Raji (cell line): ENCODE measurements around the gene ARHGAP42.

ENCODE experiments used
- POLR2A ChIP-seq: IDR thresholded peaks from 2 replicates; pipeline ENCODE4 v1.6.1; 2011; ENCODE audit warnings: low read depth, low read length, control low read depth; ENCODE audit not compliant: insufficient read depth

Gene ARHGAP42

DNA sequence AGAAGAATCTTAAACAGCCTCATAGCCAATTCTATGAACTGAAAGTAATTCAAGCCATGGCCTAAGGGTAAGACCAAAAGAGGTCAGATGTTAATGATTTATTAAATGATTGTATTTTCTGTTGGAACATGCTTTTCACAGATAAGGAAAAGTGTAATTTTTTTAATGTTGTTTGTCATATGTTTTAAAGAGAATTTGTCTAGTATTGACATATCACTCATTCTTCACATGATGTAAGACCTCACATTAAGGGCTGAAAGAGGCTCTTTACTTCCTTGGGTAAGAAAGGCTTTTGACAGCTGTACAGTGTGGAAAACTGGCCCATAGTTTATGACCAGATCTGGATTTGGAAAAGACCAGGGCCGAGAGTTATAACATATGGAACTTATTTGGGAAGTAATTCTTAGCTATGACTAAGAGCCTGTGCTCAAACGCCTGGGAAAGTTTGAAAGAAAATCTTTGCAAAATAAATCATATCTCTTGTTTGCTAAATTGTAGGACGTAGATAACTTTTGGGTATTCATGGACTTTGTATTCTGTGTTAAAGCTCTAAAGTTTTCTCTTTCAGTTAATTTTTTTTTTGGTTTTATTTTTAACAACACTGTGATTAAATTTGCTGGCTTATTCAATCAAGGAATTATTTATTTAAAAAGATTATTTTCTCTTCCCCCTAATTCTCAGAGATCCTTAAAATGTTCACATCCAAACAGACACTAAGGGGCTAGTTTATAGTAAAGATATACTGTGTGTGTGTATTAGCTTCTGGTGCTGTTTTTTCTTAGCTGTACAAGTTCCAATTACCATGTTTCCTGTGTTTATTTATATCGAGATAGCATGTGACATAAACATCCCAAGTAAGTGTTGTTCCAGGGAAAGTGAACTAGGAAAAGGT is 162.2 kb downstream of the ARHGAP42 start:
- TF ChIP-seq POLR2A, result no peak

DNA sequence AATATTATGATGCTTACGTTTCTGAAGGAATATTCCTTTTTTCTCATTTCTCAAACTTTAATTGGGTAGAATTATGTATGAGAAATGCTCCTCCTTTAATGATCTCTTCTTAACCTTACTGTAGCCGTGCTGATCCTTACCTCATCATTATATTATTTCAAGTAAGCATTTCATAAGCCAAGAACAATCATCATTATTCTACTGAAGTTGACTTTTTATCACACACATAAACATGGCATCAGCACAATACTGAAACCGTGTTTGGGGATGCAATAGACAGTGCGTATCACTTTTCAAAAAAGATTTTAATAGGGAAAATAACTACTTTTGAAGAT is 162.8 kb downstream of the ARHGAP42 start:
- no peak for TF ChIP-seq POLR2A

DNA sequence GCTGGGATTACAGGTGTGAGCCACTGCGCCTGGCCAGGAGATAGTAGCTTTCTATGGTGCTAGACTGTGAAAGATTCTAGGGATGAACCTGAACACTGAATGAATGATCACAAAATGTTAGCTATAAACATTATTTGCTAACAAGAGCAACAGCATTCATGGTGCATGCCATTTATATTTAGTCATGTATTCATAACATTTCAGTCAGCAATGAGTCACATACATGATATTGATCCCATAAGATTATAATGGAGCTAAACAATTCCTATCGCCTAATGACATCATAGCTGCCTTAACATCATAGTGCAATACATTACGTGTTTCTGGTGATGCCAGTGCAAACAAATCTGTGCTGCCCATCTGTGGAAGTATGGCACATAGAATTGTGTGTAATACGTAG is 164.1 kb downstream of the ARHGAP42 start:
- TF ChIP-seq POLR2A, result no peak

DNA sequence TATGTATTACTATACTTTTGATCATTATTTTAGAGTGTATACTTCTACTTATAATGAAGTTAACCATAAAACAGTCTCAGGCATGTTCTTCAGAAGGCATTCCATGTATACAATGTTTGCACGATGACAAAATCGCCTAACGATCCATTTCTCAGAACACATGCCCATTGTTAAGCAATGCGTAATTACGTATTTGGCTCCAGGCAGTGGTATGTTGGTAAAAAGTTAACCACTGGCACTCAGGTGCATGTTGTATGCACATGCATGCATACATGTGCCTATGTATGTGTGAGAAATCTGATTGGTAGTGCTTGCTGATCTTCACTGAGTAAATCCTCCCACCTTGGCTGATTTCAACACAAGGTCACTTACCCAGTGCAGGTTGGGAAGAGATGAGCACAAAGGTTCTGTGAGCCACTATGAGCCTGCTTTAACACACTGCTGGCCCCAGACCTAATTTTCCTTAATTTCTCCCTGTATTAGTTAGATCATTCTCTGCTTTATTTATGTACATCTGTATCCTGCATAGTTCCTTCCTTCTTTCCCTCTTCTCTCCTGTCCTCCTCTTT is 164.6 kb downstream of the ARHGAP42 start:
- no peak for TF ChIP-seq POLR2A

DNA sequence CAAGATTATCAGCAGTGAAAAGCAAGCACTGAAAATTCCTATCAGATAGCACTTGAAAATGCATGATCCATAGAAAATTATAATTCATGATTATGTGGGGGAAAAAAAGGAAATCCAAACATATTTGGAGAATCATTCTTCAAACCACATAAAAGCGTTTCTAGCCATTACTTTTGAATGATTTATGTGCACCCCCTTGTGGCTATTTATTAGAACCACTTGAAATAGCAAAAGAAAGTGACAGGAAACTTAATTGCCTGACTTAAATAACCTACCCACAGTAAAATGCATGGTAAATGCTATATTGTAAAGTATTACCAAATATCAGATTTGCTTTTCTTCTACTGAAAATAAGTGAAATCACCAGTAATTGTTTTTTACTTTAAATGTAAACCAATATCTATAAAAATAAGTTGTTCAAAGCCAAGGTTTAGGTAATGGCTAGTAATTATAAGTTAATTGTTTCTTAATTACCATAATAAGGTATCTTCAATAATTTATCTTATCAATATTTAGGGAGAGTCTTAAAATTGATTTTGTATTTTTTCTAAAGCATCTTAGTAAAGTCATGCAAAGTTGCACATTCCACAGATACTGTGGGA is 168.5 kb downstream of the ARHGAP42 start:
- TF ChIP-seq POLR2A, result no peak

DNA sequence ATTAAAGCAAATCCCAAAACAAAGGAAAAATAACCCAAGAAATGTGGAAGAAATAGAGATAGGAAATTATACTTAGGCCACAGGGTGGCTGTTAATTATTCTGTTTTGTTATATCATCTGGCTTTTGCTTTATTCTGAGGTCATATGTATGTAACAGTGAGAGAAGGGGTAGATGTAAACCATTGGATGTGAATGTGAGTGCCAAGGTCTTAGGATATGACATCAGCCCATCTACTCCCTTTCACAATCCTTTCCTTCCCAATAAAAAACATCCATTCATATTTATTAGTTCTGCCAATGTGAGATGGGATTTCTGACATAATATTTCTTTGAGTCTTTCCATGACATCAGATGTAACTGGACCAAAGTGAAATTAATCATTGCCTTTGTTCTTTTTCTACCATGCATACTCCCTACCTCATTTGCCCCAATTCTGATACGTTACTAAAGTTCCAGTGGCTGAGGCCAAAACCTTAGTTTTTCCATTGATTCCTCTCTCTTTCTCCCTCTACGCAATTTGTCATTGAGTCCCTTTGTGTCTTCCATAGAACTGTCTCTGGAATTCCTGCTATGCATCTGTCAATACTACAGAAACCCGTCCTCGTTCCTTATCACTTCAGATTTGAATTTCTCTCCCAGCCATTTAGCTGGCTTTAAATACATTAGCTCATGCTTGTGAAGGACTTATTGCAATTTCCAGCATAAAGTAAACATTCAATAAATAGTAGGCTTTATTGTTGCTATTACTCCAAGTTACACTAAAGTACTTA is 170.3 kb downstream of the ARHGAP42 start:
- no peak for TF ChIP-seq POLR2A

DNA sequence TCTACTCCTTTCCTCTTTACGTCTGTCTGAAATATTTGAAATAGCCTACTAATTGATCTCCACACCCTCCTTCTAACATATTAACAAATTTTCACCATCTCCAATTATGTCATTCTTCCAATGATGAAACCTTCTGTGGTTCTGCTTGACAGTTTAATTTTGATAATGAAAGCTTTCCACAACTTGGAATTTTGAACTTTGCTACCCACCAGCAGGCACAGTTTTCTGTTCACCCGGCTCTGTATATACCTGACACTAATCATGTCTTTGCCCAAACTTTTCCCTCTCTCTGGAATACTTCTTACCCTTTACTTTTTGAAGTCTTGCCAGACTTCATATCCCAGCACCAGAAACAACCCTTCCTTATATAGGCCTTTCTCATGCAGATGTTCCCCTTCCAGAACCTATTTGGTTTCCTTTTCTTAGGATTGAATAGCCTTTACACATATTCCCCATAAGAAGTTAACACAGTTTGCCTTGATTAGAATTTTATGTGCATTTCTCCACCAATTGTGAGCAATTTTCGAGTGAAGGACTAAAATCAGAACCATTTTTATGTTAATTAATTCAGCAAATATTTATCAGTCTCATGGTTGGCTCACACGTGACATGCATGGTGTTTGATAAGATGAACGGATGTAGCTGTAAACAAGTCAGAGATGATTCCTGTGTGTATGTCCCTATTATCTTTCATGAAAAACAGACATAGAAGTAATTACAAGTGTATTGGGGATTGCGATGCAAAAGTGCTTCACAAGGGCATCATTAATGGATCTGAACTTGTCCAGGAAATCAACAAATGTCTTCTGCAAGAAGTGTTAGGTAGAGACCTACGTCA is 173.4 kb downstream of the ARHGAP42 start:
- TF ChIP-seq POLR2A, result no peak

DNA sequence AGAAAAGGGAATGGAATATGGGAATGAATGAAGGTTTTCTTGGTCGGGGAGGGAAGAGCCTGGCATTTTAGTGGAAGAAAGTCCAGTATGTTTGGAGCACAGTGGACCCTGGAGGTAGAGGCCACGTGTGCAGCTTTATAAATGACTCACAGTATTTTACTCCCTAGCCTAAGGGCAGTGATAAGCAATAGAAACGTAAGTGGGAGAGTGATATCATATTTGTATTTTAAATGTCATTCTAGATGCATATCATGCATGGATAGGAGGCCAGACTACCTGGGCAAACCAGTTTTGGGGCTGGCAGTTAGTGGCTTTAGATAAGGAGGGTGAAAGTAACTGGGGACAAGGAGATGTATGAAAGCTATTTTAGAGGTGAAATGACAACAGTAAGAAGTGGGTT is 174.1 kb downstream of the ARHGAP42 start:
- no peak for TF ChIP-seq POLR2A

DNA sequence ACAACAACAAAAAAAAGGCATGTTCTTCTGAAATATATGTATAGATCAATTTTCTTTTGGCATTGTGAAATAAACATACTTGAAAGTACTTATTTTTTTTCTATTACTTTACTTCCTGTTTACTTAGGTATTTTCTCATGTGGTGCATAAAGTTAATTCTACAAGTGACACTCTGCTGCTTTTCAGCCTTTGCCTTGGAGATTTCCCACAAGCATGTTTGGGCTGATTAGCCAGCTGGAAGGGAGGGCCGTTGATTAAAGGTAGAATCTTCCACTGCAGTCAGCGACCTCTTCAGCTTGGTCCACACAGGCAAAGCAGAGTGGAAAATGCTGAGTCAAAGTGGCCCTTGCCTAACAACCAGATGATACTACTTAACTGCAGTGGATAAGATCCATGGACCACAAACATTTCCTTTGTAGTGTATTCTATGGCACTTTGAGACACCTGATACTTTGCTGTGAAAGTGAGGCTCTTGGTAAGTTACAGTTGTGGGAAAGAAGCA is 176.0 kb downstream of the ARHGAP42 start:
- TF ChIP-seq POLR2A, result no peak

DNA sequence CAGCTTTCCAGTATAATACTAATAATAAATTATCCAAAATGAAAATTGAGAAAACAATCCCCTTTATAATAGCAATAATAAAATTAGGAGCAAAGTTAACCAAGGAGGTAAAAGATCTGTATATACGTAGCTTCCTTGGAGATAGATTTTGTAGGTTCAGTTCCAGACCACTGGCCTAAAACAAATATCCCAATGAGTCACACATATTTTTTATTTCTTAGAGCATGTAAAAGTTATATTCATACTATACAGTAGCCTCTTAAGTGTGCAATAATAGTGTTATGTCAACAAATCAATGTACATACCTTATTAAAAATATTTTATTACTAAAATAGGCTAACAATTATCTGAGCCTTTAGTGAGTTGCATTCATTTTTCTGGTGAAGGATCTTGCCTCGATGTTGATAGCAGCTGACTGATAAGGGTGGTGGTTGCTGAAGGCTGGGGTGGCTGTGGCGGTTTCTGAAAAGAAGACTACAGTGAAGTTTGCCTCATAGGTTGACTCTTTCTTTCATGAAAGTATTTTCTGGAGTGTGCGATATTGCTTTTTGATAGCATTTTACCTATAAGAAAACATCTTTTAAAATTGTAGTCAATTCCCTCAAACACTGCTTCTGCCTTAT is 178.5 kb downstream of the ARHGAP42 start:
- TF ChIP-seq POLR2A, result no peak

DNA sequence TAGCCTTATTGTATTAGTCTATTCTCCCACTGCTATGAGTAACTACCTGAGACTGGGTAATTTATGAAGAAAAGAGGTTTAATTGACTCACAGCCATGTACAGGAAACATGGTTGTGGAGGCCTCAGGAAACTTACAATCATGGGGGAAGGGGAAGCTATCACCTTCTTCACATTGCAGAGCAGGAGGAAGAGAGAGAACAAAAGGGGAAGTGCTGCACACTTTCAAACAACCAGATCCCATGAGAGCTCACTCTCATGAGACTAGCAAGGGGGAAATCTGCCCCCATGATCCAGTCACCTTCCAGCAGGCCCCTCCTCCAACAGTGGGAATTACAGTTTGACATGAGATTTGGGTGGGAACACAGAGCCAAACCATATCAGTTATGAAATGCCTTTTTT is 179.4 kb downstream of the ARHGAP42 start:
- no peak for TF ChIP-seq POLR2A

DNA sequence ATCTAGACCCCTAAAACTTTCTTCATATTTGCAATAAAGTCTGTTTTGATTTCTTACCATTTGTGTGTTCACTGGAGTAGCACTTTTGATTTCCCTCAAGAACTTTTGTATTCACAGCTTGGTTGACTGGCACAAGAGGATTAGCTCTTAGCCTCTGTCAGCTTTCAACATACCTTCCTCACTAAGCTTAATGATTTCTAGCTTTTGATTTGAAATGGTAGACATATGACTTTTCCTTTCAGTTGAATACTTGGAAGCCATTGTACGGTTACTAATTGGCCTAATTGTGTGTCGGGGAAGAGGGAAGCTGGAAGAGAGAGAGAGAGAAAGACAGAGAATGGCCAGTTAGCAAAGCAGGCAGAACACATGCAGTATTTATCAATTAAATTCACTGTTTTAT is 180.5 kb downstream of the ARHGAP42 start:
- TF ChIP-seq POLR2A, result no peak

DNA sequence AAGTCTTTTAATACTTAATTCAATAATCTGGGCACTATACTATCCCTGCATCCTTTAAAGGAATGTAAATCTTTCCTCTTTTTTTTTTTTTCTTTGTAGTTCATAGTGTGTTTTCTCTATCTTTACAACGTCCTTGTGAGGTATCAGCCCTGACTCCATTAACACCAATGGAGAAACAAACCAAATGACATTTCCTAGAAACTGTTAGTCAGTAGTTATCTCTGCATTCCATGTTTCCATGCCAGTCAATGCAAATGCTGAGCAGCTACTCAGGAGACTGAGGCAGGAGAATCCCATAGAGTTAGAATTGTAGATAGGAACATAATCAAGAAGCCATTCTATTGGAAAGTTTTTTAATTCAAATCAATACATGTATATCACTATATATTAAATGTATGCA is 182.2 kb downstream of the ARHGAP42 start:
- no peak for TF ChIP-seq POLR2A

DNA sequence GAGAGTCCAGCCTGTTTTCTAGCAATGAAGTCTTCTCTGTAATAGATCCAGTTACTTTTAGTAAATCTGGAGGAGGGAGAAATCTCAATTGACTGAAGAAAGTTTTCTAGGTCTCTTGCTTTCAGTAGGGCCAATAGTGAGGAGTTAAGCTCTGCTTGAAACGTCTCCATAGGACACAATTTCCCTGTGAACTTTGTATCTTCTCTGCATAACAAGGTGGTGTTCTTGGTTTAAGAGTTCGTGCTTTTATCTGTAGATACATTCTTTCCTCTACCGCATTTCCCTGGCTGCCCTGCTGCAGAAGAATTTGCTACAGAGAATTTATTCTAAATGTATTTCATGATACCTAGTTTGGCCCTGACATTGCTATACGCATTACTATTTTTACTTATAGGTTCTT is 183.1 kb downstream of the ARHGAP42 start:
- no peak for TF ChIP-seq POLR2A

DNA sequence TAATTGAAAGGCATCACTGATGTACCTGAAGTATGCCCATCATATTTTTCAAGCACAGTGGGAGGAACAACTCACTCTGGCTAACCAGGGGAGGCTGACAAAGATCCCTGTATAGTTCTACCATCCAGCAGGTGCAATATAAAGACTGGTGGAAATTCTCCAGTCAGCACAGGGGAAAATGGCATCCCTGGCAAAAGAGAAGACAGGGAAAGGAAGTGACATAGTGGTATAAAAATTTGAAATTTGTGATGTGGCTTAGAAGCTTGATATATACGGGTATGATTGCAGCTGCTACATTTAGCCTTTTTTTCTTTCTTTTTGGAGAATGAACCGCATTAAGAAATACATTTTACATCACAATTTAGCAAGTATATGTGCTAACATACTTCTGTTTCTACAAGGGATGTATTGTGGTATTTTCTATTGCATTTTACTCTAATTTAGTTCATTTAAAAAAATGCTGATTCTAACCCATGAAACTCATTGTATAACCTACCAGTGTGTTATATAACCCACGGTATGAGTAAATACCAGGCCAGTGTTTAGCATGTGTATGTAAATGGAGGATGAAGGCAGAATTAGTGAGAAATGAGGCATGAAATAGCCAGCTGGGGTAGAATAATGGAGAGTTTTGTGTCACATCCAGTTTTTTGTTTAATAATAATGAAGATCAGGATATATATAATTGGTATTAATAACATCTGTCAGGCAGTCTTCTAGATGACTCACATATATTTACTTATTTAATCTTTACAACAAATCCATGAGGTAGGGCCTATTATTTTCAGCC is 186.1 kb downstream of the ARHGAP42 start:
- TF ChIP-seq POLR2A, result no peak
